Stimulated activated CD4-positive, alpha-beta T cell treated with anti-CD3 and anti-CD28 coated beads, Interleukin-15, amount 100 ng/mL, for 24 hours (primary cell): ENCODE results near the gene RAVER1.
A peak's percentile ranks its signal among the peaks of the same experiment; 100 is the strongest.

Source experiments
- DNase-seq: peaks from one replicate; pipeline ENCODE4 v3.0.0-alpha.2; 2020

The RAVER1 gene

DNA sequence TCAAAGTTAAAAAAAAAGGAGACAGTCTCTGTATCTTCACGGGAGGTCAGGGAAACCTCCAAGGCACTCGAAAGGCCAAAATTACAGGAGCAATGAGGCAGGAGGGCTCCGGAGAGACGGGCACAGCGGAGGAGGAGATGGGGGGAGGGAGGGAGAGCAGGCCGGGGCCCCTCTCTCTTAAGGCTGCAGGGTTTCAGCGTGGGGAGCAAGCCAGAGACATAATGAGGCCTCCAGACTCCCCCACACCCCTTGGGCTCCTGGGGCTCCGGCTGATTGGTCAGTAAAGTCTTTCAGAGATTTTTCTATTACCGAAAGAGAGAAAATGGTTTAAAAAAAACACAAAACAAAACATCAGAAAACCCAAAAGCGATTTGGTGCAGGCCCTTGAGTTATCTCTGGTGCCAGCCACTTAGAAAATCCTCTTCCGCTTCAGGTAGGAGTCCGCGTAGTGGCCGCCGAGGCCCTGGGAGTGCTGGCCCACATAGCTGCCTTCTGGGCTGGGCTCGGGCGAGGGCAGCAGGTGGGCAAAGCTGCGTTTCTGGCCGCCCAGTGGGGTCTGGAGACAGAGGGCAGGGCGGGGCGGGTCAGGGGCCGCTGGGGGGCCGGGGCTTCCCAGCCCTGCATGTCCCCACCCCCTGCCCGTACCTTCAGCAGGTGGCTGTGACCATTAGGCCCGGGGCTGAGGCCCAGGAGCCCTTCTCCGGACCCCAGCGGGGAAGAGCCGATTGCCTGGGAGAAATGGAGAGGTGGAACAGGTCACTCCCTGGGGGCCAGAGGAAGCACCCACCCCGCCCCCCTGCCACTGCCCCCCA, 16.1 kb downstream of the RAVER1 start:
- no peak for DNase-seq

DNA sequence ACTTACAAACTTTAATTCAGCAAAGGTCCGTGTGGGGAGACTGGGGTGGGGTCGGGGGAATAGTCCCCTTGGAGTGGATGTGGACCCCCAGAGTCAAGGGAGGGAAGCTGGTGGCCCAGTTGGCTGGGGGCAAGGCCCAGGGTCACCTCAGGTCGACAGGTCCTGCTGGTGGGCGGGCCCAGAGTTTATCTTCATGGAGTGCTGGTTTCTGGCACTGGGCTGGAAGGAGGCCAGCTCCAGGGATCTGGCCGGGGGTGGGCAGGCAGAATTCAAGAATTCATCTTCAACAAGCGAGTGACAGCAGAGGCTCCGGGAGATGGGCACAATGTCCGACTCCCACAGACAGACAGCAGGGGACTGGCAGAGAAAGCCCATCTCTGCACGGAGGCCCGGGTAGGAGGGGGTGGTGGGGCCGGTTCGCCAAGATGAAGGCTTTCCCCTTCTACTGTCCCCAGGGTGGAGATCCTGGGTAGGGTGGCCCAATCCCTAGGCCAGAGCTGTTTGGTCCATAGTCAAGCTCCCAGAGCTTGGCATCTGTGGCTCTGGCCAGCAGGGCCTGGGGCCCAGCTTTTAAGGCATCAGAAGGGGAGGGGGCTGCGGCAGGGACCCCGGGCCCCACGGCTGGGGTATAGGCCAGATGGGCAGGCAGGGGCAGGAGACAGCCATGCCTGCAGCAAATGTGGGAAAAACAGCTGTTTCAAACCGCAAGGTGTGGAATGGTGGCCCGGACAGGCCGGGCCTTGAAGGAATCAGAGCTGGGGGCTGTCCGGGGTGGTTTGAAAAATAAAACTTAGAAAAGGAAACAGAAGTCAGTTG, 16.9 kb downstream of the RAVER1 start:
- DNase-seq: no peak

DNA sequence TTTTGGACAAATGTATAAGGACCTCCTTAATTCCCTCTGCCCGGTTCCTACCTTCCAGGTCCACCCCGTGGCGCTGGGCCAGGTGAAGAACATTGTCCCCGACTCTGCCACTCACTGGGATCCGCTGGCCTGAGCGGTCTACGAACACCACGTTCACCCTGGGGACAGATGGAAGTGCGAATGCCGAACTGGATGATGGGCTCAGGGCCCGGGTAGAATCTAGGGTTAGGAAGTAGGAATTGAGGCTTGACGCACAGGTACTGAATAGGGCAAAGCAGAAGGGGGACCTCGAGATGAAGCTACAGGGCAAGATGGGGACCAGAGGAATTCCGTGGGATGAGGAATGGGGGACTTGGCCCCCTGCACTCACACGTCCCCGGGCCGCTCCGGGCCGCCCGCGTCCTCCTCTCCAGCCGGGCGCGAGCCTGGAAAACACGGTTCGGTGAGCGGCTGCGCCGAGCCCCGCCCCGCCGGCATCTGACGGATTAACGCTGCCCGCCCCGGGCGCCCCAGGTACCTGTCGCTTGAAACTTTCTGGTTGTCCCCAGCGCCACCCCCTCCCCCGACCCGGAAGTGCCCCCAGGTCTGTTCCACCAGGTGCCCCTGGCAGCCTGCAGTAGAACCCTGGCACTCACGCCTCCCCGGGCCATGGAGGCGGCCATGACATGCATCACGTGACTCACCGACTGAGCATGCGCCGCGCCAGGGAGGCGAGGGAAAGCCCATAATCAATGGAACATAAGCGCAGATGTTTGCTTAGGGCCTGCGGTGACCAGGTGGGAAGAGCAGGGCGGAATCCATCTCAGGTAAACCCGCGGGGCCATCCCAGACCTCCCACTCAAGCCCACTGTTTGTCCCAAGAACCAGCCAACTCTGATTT, 17.8 kb downstream of the RAVER1 start, which contains the start of gene FDX2:
Gene FDX2 (minus strand): TSS at position 681 of the 880 bp plus-strand sequence. CDS start 19 bp downstream, at position 662.
- DNase-seq: peak; percentile 95

DNA sequence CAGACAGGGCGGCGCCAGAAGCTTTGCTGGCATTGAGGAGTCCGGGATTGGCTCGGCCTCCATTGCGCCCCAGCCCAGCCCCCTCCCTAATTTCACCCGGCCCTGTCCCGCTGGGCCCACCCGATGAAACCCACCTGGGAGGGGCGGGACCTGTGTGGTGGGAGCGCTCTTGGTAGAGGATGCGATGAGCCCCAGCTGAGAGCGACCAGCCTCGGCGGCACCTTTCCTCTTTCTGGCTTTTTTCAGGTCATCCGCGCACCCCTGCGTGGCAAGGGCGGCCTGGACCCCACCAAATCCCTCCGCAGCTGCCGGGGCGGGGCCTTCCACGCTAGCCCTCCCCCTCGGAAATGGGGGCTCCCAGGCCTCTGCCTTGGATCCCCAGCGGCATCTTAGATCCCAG, 23.9 kb downstream of the RAVER1 start, which contains the start of gene ZGLP1:
Gene ZGLP1 (minus strand): TSS at position 393 of the 400 bp plus-strand sequence.
- no peak for DNase-seq

DNA sequence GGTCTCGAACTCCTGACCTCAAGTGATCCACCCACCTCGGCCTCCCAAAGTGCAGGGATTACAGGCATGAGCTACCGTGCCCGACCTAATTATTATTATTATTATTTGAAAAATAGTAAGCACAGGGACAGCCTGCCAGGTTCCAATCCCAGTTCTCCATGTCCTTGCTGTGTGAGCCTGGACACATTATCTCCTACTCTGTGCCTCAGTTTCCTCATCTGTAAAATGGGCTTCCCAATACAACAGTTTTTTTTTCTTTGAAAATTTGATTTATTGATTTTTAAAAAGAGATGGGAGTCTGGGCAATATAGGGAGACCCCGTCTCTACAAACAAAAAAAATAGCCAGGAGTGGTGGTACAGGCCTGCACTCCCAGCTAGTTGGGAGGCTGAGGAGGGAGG, 27.0 kb downstream of the RAVER1 start:
- no peak for DNase-seq

DNA sequence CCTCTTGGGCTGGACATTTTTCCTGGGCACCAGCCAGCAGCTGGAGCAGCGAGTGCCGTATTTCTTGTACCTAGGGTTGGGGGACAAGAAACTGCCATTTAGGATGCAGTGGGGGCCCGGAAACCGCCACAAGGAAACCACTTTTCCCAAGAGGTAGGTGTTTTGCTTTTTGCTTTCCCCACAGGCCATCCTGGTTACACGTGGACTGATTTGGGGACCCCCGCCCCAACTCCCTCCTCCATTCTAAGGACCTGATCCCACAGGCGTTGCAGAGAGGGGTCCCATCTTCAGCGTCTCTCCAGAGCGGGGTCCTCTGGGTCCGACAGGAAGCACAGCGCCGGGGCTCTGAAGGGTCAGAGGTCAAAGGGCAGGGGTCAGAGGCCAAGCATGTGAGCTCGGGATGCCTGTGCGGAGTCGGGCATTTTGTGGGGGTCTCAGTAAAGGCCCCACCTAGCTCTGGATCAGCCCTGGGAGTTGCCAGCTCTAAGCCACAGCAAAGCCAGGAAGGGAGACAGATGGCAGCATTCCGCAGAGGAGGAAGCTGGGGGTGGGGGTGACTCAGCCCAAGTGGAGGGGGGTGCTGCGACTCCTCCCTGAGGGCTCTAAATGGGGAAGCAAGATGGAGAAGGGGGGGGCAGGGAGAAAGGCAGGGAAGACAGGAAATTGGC, 28.1 kb downstream of the RAVER1 start:
- DNase-seq: no peak

DNA sequence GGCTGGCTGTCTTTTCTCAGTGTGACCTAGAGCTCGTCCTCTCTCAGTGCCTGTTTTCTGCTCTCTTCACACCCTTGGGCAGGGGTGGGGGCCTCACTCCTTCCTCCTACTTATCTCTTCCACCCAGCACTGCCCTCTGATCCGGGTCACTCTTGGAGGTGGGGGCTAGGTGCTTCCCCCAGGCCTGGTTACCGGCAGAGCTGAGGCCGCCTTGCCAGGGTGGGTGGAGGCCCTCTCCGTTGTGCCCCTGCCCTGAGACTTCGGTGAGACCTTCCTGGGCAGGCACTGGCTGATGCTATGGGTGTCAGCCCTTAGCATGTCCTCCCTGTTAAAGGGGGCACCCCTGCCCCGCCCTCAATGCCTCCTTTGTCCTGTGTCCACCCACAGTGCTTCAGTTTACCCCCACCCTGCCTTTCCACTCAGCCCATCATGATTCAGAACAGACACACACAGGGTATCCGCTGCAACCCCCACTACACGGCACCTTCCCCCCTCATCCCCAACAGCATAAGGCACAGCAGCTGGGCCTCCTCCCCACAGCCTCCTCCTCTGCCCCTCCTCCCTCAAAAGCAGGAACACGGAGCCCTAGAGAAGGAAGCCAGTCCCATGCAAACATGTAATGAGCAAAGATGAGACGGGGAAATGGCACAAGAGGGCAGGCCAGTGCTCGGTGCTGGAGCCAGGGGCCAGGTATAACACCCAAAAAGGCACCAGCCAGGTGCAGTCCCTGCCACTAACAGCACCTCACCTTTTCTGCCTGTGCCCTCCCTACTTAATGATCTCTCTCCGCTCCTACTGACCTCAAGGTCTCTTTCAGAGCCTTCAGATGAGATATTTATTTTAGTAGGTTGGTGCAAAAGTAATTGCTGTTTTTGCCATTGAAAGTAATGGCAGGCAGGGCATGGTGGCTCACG, 33.5 kb downstream of the RAVER1 start:
- no peak for DNase-seq

DNA sequence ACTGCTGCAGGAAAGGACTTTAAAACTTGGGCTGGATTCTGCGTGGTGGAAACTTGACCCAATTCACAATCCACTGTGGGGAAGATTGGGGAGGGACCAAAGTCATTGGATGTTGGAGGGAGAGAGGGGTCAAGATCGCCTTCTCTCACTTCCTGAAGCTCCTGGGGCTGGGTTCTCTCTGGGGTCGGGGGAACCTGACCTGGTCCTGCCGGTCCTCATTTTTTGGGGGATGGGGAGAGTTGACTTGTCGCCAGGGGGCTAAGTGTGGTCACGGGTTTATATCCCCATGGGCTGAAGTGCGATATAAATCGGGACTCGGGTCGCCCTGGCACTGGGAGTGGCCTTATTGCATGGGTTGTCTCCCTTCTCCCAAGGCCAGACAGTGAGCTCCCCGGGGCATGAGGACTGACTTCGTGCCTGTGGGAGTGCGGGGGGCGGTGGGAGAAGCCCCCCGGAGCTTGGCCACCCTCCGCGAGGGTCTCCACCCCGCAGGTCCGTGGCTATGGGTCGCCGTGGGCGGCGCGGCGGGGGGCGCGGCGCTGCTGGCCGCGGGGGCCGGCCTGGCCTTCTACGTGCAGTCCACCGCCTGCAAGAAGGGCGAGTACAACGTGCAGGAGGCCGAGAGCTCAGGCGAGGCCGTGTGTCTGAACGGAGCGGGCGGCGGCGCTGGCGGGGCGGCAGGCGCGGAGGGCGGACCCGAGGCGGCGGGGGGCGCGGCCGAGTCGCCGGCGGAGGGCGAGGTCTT, 37.3 kb downstream of the RAVER1 start:
- DNase-seq: no peak

DNA sequence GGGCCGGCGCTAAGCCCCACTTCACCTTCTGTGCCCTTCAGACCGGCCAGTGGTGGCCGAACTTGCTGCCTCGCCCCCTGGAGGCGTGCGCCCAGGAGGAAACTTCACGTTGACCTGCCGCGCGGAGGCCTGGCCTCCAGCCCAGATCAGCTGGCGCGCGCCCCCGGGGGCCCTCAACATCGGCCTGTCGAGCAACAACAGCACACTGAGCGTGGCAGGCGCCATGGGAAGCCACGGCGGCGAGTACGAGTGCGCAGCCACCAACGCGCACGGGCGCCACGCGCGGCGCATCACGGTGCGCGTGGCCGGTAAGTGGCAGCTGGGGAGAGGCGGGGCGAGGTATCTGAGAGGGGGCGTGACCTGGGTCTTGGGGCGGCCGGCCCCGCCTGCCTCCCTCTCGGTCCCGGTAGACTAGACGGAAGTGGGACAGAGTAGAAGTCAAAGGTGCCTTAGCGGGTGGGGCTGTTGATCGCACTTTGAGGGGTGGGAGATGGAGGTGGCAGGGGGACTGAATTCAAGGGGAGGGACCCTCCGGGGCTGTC, 38.0 kb downstream of the RAVER1 start:
- peak; percentile 69 for DNase-seq

DNA sequence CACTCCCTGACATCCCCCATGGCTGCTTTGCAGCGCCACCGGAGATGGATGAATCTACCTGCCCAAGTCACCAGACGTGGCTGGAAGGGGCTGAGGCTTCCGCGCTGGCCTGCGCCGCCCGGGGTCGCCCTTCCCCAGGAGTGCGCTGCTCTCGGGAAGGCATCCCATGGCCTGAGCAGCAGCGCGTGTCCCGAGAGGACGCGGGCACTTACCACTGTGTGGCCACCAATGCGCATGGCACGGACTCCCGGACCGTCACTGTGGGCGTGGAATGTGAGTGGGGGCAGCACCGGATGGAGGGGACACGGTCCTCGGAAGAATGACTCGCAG, 39.0 kb downstream of the RAVER1 start:
- peak; percentile 23 for DNase-seq

DNA sequence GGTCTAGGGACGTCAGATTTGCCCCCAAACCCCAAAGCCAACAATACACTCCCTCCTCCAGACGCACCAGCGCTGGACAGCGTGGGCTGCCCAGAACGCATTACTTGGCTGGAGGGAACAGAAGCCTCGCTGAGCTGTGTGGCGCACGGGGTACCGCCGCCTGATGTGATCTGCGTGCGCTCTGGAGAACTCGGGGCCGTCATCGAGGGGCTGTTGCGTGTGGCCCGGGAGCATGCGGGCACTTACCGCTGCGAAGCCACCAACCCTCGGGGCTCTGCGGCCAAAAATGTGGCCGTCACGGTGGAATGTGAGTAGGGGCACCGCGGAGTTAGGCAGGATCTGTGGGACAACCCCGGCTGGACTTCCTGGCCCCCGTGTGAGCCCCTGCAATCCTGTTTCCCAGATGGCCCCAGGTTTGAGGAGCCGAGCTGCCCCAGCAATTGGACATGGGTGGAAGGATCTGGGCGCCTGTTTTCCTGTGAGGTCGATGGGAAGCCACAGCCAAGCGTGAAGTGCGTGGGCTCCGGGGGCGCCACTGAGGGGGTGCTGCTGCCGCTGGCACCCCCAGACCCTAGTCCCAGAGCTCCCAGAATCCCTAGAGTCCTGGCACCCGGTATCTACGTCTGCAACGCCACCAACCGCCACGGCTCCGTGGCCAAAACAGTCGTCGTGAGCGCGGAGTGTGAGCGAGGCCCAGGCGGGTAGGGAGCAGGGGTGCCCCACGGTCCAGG, 39.5 kb downstream of the RAVER1 start:
- DNase-seq: no peak

DNA sequence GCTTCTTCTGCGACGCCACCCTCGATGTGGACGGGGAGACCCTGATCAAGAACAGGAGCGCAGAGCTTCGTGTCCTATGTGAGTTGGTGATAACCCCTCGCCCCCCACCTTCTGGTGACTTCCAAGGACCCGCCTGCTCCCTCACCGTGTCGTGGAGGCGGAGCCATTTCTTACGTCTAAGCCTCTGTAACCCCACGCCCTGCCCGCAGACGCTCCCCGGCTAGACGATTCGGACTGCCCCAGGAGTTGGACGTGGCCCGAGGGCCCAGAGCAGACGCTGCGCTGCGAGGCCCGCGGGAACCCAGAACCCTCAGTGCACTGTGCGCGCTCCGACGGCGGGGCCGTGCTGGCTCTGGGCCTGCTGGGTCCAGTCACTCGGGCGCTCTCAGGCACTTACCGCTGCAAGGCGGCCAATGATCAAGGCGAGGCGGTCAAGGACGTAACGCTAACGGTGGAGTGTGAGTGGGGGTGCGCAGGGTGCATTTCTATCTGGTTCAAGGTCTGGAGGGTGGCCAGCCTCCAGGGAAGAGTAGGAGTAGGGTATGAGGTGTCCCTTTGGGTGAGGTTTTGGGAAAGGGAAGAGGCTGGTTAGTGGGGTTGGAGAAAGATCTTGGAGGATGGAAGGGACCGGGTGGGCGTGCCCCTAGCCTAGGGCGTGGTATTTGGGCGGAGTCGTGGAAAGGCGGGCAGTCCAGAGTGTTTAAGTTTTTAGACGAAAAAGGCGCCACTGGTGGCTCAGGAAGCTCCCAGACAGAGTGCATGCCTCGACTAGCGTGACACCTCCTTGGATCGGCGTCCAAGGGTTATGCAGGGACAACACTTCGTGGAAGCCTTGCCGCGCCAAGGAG, 40.3 kb downstream of the RAVER1 start:
- peak; percentile 29 for DNase-seq

DNA sequence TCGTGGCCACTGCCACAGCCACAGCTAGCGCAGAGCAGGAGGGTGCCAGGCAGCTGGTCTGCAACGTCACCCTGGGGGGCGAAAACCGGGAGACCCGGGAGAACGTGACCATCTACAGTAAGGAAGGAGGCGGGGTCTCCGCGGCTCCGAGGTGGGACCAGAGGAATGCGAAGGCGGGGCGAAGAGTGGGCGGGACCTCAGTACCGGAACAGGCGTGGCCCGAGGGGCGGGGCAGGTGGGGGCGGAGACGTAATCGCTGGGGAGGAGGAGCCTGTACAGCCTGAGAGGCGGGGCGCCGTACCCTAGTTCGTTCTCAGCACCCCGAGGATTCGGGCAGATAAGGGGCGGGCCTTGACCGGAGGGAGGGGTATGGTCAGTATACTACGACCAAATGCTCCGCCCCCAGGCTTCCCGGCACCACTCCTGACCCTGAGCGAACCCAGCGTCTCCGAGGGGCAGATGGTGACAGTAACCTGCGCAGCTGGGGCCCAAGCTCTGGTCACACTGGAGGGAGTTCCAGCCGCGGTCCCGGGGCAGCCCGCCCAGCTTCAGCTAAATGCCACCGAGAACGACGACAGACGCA, 41.0 kb downstream of the RAVER1 start:
- peak; percentile 84 for DNase-seq

DNA sequence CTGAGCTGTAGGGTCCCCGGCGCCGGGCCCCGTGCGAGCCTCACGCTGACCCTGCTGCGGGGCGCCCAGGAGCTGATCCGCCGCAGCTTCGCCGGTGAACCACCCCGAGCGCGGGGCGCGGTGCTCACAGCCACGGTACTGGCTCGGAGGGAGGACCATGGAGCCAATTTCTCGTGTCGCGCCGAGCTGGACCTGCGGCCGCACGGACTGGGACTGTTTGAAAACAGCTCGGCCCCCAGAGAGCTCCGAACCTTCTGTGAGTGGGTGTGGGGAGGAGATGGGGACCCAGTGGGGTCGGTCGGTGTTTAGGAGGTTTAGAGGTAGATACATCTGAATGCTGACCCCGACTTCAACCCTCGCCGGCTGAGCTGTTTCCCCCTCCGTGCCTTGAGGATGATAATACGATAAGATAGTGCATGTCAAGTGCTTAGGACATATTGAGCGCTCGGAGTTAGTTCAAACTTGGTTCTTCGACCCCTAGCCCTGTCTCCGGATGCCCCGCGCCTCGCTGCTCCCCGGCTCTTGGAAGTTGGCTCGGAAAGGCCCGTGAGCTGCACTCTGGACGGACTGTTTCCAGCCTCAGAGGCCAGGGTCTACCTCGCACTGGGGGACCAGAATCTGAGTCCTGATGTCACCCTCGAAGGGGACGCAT, 41.6 kb downstream of the RAVER1 start:
- no peak for DNase-seq

DNA sequence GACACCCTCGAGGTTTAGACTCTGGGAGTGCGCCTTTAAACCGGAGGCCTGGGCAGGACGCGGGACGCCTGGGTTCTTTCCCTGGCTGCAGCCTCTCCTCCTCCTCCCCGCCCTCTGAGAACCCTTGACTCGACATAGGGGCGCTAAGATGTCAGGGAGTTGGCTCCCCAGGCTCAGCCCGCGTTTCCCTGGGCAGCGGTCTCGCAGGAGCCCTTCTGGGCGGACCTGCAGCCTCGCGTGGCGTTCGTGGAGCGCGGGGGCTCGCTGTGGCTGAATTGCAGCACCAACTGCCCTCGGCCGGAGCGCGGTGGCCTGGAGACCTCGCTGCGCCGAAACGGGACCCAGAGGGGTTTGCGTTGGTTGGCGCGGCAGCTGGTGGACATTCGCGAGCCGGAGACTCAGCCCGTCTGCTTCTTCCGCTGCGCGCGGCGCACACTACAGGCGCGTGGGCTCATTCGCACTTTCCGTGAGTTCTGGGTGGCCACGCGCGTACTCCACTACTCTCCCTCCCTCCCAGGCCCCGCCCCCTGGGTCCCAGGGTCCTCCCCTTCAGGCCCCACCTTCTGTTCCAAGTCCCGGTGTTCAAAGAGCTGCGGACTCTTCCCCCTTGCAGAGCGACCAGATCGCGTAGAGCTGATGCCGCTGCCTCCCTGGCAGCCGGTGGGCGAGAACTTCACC, 42.3 kb downstream of the RAVER1 start:
- peak; percentile 73 for DNase-seq

DNA sequence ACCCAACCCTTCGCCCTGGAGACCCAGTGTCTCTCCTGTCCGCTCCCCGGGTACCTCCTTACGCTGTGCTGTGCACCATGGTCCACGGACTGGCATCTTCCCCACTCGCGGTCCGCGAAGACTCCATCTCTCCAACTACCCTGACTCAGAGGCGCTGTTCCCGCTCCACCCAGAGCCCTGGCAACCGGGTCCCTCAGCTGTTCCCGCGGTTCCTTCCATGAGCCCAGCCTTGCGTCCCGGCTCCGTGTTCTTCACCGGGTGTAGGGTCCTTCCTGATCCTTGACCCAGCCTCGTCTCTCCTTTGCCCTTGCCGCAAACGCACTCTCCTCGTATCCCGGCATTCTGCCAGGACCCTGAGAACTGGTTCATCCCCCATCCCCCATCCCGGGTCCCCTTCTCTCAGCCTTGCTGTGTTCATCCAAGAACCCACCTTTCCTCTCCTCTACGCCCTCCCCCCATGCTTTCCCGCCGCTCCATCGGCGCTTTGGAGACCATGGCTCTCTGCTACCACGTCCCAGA, 42.9 kb downstream of the RAVER1 start:
- DNase-seq: peak; percentile 29
